Activated T-cell treated with anti-CD3 and anti-CD28 coated beads for 24 hours (primary cell): ENCODE measurements around the gene ANKRD10.
"Not testable (repeated sequence)": the region's sequence is repeated elsewhere in the genome, so short reads cannot be mapped to it uniquely, and the experiment has no call there.

Source experiments
- DNase-seq: peaks from one replicate; pipeline ENCODE4 v3.0.0-alpha.2; 2020; ENCODE audit warnings: low read depth

Gene ANKRD10

DNA sequence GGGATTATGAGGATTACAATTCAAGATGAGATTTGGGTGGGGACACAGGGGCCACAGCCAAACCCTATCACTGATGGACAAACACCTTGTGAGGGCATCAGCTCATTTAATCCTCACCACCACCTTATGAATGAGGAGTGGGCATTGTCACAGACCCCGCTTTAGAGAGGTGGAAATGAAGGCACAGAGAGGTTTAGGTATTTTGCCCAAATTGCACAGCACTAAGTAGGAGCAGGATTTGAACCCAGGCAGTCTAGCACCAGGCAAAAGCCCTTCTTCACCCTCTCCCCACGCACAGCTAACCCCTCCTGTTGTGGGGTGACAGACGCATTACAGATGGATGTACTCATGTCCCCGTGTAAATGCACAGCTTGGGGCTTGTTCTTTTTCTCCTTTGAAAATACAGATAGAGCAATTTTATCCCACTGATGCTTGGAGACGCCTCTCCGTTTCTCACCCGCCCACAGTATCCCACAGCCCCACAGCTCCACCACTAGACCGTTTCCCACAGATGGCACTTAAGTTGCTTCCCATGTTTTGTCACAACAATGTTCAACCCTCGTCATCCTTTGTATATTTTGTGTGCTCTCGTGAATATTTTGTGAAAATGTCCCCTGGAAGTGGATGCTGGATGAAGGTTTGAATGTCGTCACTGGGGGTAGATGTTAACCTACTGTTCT lies 48.2 kb downstream of the ANKRD10 start:
- no peak for DNase-seq

DNA sequence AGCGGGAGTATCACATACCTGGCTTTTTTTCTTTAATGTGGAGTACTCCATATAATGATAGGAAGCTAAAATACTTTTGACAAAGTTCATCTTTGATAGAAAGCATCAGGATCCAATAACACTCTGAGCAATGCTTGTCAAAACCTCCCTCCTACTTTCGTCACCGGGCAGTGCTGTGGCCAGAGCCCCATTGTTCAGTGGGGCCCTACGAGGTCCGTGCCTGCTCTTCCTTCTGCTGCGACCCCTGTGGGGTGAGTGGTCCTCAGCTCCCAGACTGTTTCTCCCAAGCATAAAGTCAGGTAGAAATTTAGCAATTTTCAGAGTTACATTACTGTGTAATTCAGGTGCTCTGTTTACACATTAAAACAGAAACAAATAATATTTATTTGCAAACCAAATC lies 51.2 kb downstream of the ANKRD10 start:
- DNase-seq: no peak

DNA sequence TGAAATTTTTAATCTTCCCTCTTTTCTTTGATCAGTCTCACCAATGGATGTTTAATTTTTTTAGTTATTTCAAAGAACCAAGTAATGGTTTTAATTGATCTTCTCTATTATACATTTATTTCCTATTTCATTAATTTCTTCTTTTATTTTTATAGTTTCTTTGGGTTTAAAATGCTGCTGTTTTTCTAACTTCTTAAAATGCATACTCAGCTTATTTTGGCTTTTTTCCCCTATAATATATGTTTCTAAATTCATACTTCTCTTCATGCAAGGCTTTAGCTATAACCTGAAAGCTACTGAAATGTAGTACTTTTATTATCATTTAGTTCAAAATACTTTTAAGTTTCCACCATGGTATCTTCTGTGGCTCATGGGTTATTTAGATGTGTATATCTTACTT lies 53.9 kb downstream of the ANKRD10 start:
- DNase-seq: no peak

DNA sequence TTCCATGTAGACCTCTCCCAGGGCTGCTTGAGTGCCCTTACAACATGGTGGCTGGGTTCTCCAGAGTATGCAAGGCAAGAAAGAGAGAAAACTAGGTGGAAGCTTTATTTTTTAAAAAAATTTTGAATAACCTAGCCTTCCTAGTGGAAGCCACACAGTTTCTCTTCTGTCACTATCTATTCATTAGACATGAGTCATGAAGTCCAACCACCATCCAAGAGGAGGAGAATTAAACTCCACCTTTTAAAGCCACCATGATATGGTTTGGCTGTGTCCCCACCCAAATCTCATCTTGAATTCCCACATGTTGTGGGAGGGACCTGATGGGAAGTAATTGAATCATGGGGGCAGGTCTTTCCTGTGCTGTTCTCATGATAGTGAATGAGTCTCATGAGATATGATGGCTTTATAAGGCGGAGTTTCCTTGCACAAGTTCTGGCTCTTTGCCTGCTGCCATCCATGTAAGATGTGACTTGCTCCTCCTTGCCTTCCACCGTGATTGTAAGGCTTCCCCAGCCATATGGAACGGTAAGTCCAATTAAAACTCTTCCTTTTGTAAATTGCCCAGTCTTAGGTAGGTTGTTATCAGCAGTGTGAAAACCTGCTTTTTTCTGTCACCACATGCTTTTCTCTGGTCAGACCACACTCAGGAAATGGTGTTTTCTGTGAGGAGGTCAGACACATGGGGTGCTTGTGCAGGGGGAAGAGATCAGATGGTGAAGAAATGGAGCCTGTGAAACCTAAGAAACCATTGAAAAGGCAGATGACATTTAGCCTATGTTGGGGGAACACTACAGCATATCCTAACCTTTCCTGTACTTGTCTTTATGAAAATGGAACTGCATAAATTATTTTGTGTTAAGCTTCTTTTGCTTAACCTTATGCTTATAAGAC lies 57.7 kb downstream of the ANKRD10 start:
- no peak for DNase-seq

DNA sequence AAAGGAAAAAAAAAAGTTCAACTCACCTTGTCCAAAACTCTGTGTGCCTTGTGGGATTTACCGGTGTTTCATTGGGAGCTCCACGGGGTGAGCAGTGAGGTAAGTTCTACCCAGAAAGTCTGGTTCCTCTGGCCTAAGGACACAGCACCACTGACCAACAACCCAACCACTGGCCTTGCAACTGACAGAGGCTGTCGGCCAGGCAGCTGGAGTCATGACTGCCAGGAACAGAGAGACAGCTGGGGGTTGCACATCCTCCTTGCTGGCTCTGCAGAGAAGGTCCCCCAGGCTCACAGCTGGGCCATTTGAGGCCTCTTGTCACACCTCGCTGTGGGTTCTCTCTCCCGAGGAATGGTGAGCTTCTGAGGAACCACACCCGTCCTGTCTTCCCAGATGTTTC lies 59.5 kb downstream of the ANKRD10 start:
- DNase-seq: no peak

DNA sequence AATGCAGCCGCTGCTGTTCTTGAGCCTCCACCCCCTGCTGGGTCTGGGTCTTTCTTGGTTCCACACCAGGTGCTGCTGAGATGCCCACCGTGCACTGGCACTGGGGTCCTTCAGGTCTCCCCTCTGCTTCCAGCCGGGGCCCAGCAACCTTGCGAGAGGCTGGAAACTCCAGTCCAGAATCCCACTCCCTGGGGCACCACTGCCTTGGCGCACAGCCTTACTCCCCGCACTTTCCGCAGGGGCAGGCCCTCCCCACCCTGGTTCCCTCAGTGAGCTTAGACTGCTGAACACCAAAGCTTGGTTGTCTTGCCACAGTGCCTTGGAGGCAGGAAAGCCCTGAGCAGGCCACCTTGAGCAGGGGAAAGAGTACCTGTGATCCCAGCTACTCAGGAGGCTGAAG lies 60.0 kb downstream of the ANKRD10 start:
- DNase-seq: no peak

DNA sequence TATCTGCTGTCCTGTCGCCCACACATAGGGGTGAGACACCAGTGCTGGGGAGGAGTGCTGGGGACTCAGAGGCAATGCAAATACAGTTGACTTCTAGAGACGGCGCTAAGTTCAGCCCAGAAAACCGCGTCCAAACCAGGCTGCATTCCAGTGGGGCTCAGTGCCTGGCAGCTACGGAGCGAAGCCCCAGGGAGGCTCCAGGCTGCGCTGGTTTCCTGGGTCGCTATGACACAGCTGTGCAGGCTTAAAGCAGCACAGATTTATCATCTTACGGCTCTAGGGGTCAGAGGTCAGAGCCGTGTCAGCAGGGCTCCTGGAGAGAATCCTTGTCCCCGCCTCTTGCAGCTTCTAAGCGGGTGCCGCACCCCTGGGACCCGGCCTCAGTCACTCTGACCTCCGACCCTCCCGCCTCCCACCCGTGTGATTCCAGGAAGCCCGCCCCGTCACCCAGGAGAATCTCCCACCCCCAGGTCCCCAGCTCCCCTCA lies 61.6 kb downstream of the ANKRD10 start:
- no peak for DNase-seq

DNA sequence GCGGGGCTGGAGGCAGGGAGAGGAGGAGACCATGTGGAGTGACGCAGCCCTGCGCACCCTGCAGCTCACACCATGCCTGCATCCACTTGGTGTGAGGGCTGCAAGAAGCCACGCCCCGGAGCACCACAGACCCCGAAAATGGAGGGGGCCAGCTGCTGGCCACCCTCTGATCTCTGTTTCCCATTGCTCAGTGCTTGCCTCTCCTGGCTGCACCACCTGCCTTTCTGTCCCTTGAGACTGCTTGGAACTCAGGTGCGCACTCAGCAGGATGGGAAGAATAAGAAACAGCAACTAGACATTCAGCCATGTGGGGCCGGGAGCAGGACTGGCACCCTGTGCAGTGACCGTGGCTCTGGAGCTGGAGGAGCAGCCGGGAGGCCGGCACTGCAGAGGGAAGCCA lies 64.0 kb downstream of the ANKRD10 start:
- no peak for DNase-seq

DNA sequence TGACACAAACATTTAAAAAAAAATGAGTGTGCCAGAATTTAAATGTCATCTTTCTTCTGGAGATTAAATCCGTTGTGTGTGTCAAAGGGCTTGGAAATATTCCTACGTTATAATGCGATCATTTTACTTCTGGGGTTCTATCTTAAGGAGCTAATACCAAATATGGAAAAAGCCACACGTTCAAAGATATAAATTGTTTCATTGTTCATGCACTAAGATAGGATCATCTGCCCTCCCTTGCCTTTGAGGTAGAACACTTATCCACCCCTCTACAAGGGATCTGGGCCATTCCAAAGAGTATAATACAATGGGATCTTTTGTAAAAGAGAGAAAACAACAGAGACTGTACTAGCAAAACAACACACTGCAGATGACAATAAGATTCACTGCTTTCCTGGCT lies 64.9 kb downstream of the ANKRD10 start:
- DNase-seq: no peak

DNA sequence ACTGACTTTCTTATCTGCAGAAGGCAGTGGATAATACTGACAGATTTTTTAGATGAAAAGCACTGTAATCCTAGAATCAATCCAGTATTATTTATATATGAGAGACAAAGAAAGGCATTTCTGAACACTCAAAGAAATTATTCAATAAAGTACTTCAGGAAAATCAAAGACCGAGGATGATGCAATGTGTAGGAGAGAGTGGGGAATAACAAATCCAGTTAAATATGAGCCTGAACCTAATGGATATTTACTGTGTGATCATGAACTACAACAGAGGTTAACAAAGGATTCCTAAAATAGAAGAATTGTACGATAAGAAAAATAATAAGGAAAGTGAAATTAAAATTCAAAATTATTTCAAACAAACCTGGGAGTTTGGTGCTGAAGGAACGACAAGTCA lies 69.3 kb downstream of the ANKRD10 start:
- no peak for DNase-seq

DNA sequence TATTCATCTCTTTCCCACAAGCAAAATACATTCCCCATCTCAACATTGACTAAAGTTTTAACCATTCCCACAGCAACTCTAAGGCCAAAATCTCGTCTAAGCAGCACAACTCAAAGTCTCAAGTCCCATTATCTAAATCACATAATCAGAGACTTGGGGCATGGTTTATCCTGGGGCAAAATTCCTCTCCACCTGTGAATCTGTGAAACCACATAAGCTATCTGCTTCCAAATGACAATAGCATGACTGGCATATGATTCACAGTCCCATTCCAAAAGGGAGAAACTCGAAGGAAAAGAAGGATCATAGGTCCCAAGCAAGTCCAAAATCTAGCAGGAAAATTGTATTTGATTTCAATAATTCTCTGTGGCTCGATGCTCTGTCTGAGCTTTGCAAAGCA lies 73.0 kb downstream of the ANKRD10 start:
- DNase-seq: no peak

DNA sequence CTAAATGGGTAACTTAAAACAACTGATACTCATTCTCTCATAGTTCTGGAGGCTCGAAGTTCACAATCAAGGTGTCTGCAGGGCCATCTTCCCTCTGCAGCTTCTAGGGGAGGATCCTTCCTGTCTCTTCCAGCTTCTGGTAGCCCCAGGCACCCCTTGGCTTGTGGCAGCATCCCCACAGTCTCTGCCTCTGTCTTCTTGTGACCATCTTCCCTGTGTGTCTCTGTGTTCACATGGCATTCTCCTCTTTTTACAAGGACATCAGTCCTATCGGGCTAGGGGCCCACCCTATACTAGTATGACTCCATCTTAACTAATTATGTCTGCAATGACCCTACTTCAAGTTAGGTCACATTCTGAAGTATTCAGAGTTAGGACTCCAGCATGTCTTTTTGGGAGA lies 73.5 kb downstream of the ANKRD10 start:
- no peak for DNase-seq

DNA sequence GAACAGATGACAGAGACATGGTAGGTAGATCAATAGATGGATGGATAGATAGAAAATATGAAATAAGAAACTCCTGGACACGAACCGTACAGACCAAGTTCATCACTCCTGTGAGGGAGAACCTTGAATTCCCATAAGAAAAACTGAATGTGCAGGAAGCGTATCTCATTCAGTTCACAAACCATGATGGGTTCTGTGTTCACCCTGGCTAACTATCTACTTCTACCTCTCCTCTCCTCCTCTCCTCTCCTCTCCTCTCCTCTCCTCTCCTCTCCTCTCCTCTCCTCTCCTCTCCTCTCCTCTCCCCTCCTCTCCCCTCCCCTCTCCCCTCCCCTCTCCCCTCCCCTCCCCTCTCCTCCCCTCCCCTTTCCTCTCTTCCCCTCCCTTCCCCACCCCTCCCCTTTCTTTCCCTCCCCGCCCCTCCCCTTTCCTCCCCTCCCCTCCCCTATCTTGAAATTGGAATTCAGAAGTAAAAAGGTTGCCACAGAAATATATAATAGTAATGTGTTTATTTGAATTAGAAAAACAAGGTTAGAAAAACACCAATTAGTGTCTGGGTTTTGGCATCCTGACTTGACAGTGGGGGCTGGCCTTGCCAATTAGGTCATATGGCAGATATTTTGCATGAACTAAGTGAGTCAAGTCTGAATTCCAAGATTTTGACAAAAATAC lies 75.9 kb downstream of the ANKRD10 start:
- no peak for DNase-seq

DNA sequence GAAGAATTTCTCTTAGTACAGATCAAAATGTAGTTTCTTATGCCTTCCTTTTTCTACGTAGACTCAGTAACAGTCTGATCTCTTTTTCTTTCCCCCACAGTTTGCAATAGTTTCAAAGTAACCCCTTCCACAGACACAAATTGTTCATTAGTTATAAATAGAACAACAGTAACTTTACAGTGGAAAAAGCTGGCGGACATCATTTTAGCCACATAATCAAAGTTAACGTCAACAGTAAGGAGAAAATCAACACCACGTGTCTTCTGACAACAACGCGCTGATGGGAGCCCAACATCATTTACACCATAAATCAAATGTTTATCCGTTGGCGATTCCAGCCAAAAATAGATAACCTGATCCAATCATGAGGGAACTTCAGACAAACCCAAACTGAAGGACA lies 76.8 kb downstream of the ANKRD10 start:
- no peak for DNase-seq

DNA sequence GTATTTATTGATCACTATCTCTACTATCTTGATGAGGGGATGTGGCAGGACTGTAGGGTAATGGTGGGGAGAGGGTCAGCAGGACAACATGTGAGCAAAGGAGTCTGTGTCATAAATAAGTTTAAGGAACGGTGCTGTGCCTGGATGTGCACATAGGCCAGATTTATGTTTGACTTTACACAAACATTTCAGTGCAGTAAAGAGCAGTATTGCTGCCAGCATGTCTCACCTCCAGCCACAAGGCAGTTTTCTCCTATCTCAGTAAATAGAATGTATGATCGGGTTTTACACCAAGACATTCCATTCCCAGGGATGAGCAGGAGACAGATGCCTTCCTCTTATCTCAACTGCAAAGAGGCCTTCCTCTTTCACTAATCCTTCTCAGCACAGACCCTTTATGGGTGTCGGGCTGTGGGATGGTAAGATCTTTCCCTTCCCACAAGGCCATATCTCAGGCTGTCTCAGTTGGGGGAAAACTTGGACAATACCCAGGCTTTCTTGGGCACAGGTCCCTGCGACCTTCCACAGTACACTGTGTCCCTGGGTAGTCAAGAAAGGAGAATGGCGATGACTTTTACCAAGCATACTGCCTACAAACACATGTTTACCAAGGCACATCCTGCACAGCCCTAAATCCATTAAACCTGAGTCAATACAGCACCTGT lies 77.3 kb downstream of the ANKRD10 start:
- DNase-seq: not testable (repeated sequence)

DNA sequence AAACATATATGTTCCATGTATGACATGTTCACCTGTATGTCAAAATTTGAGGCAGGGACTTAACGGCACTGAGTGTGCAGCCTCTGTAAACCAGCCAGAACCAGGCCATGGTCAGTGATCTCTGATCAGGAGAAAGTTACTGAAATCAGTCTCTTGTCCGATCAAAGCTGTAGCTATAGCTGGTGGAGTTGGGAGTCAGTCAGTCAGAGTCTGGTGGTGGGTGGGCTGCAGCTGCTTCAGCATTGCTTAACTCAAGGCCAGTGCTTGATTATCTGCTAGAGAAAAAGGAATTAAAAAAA lies 78.3 kb downstream of the ANKRD10 start:
- DNase-seq: no peak

DNA sequence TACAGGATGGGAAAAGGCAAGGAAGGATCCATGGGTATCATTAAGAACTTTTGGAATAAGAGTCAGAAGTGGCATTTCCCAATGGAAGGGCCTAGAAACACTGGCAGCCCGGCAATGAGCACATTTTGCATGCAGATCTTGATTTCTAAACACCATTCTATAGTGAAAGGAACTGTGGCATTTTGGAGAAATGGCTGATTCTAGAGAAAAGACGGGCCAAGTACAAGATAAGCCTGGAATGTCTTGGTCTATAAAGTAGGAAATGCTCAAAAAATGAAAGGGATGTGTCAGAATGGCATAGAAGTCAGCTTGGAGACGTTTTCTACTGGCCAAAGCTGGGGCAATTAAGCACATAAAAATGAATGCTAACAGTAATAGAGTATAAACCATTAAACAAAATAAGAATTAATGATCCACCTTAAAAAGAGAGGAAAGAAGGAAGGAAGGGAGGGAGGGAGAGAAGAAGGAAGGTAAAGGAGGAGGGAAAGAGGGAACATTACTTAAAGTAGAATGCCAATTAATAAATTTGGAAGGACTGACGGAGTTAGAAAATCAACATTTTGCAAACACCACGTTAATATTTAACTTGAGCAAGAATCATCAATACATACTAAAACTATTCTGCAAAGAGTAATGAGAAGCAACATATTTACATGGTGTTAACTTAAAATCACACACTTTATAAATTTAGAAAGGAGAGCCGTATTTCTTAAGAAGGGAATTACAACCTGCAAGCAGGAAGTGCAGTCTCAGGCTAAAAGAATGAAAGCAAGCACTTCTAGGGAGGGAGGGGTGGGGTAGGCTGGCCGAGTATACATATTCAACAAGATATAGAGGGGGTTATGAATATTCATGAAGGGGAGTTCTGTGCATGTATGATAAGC lies 78.9 kb downstream of the ANKRD10 start:
- DNase-seq: no peak

DNA sequence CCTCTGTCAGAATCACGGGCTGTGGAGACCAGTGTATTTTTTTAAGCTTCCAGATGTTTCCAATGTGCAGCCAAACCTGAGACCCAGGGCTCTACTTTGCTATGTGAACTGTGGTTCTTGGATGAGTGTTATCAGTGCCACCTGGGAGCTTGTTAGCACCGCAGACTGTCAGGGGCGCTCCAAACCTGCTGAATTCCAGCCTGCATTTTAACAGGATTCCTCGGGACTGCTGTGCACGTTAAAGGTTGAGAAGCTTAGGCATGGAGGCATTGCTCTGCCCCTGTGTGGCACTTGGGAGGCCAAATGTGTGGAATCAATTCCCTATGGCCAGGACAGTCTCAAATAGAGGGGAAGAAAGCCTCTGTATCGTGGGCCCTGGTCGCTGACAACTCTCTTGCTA lies 80.3 kb downstream of the ANKRD10 start:
- DNase-seq: no peak

DNA sequence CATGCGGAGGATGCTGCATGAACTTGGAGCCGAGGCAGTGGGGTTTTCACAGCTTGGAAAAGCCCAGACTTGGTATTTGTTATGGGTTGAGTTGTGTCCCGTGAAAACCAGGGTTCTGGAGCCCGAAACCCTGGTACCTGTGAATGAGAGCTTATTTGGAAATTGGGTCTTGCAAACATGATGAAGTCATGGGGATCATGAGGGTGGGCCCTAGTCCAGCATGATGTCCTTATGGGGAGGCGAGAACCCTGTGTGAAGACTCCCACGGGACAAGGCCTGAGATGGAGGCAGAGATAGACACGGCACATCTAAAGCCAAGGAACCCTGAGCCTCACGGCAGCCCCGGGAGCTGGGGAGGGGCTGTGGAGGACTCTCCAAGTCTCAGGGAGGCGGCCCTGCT lies 82.3 kb downstream of the ANKRD10 start:
- no peak for DNase-seq

DNA sequence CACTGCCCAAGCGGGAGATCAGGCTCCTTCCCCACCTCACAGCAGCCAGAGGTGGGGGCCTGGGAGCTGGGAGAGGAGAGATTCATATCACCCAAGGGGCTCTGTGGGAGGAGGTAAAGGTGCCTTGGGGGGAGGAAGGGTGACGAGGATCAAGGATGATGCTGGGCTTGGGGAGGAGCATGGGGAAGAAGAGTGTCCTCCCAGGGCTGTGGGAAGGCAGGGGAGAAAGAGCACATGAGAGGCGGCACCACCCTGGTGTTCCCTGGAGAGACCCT lies 82.7 kb downstream of the ANKRD10 start:
- no peak for DNase-seq

DNA sequence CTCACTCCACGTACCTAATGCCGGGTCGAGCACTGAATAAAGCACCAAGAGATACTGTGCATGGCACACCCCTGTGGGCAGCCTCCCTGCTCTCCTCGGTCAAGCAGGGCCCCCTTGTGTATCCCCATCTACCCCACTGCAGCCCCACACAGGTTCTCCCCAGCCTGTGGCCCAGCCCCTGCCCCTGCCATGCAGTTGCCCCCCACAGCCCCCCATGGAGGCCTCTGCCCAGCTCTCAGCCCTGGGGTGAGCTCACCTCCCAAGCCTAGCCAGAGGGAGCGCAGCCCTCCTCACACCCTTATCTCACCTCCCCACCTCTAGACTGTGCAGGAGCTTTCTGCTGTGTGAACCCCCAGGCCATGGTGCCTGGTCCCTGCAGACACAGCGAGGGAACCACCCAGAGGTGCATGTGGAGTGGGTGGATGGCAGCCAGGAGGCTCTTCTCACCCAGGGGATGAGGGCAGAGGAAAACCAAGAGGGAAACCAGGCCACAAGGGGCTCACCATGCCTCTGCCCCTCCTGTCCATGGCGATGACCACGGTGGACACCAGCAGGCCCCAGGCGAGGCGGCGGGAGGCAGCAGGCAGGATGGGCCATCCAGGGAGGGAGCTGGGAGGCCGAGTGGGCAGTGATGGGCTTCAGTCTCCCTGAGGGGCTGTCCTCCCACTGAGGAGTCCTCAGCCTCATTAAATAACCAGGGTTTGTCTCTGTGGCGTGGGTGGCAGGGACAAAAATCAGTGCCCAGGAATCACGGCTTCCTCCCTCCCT lies 83.2 kb downstream of the ANKRD10 start:
- DNase-seq: no peak
